Activated naive CD8-positive, alpha-beta T cell (primary cell): ENCODE results near the gene PDE3B.
A peak's percentile ranks its signal among the peaks of the same experiment; 100 is the strongest.
"Not testable (repeated sequence)": the region's sequence is repeated elsewhere in the genome, so short reads cannot be mapped to it uniquely, and the experiment has no call there.

Experiments used
- H3K27ac Mint-ChIP-seq: one replicate; pipeline ENCODE4 v1.8.0; 2021; ENCODE audit warnings: mixed read lengths
- H3K27me3 Mint-ChIP-seq: one replicate; pipeline ENCODE4 v1.8.0; 2021; ENCODE audit warnings: mixed read lengths
- H3K36me3 Mint-ChIP-seq: one replicate; pipeline ENCODE4 v1.8.0; 2021; ENCODE audit warnings: mixed read lengths
- H3K4me1 Mint-ChIP-seq: one replicate; pipeline ENCODE4 v1.8.0; 2021; ENCODE audit warnings: low read depth, mixed read lengths
- H3K4me3 Mint-ChIP-seq: one replicate; pipeline ENCODE4 v1.8.0; 2021; ENCODE audit warnings: mild to moderate bottlenecking, mixed read lengths
- H3K9me3 Mint-ChIP-seq: one replicate; pipeline ENCODE4 v1.8.0; 2021; ENCODE audit warnings: low read depth, mixed read lengths

Gene PDE3B

GRCh38 chr11:14679662-14680061, 36.1 kb downstream of the PDE3B start:
- H3K9me3 Mint-ChIP-seq: peaks cover 13% of the 10 kb centered on the region
- peaks cover 47% of the 10 kb centered on the region for H3K36me3 Mint-ChIP-seq
- no peak overlapping the region for H3K4me3 Mint-ChIP-seq
- no peaks in the 10 kb centered on the region for H3K27me3 Mint-ChIP-seq
- H3K4me1 Mint-ChIP-seq: peaks cover 71% of the 10 kb centered on the region
- peak overlapping the region; percentile 78 for H3K27ac Mint-ChIP-seq

DNA sequence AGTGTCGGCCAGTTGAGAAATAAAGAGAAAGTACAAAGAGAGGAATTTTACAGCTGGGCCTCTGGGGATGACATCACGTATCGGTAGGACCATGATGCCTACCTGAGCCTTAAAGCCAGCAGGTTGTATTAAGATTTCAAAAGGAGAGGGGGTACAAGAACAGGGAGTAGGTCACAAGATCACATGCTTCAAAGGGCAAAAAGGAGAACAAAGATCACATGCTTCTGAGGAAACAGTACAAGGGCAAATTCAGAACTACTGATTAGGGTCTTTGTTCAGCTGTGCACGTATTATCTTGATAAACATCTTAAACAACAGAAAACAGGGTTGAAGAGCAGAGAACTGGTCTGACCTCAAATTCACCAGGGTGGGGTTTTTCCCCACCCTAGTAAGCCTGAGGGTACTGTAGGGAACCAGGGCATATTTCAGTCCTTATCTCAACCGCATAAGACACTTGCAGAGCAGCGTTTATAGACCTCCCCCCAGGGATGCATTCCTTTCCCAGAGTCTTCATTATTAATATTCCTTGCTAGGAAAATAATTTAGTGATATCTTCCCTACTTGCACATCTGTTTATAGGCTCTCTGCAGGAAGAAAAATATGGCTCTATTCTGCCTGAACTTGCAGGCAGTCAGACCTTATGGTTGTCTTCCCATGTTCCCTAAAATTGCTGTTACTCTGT, 40.8 kb downstream of the PDE3B start:
- Mint-ChIP-seq H3K4me3 (peak overlapping the region; percentile 51), H3K27ac (peak overlapping the region; percentile 77), H3K36me3 (peaks cover 33% of the 10 kb centered on the region), H3K4me1 (peaks cover 76% of the 10 kb centered on the region)
- not testable (repeated sequence) for H3K27me3 Mint-ChIP-seq, H3K9me3 Mint-ChIP-seq

GRCh38 chr11:14687456-14687855, 43.9 kb downstream of the PDE3B start:
- Mint-ChIP-seq H3K27ac (no peak overlapping the region), H3K4me3 (no peak overlapping the region), H3K9me3 (peaks cover 10% of the 10 kb centered on the region), H3K27me3 (no peaks in the 10 kb centered on the region), H3K36me3 (peaks cover 28% of the 10 kb centered on the region), H3K4me1 (peaks cover 64% of the 10 kb centered on the region)

DNA sequence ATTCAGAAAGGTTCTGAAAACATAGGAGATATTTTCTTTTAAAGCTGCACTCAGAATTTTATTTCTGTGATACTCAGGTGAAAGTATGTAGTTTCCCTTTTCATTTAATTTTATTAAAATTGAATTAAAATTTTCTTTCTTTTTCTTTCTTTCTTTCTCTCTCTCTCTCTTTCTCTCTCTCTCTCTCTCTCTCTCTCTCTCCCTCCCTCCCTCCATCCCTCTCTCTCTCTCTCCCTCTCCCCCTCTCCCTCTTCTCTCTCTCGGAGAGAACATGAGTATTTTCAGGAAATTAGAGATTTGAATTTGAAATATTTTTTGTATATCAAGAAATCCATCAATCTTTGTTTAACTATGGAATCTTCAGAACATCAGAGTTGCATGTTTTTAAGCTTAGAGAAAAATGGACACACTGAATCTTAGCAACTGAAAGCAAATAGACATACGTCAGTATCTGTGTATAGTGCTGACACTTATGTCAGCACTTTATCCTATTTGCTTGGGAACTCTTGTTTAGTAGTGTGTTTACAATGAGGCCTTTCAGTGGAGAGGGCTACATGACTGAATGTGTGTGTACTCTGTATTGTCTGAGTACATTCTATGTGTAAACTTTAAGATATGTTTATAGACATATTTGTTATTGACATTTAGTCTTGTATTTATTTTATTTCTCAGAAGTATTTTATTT, 44.5 kb downstream of the PDE3B start:
- Mint-ChIP-seq H3K27ac (peak overlapping the region; percentile 70), H3K4me1 (peaks cover 62% of the 10 kb centered on the region), H3K4me3 (peak overlapping the region; percentile 37), H3K9me3 (peaks cover 11% of the 10 kb centered on the region), H3K27me3 (no peaks in the 10 kb centered on the region), H3K36me3 (peaks cover 34% of the 10 kb centered on the region)

- H3K4me3 Mint-ChIP-seq: not testable (repeated sequence)
- Mint-ChIP-seq H3K4me1 (peaks cover 49% of the 10 kb centered on the region), H3K36me3 (peaks cover 51% of the 10 kb centered on the region)
These were observed 52.1 kb downstream of the PDE3B start for GRCh38 chr11:14695656-14696055.

GRCh38 chr11:14698771-14699170, 55.2 kb downstream of the PDE3B start:
- H3K36me3 Mint-ChIP-seq: peaks cover 48% of the 10 kb centered on the region
- no peaks in the 10 kb centered on the region for H3K27me3 Mint-ChIP-seq
- H3K9me3 Mint-ChIP-seq: peaks cover 16% of the 10 kb centered on the region
- peak overlapping the region; percentile 89 for H3K27ac Mint-ChIP-seq
- peaks cover 66% of the 10 kb centered on the region for H3K4me1 Mint-ChIP-seq
- peak overlapping the region; percentile 64 for H3K4me3 Mint-ChIP-seq

More at GRCh38 chr11:14695656-14696055, 52.1 kb downstream of the PDE3B start:
- H3K27ac Mint-ChIP-seq: peak overlapping the region; percentile 79
- not testable (repeated sequence) for H3K27me3 Mint-ChIP-seq
- H3K9me3 Mint-ChIP-seq: peaks cover 16% of the 10 kb centered on the region

- Mint-ChIP-seq H3K9me3 (peaks cover 14% of the 10 kb centered on the region), H3K36me3 (peaks cover 40% of the 10 kb centered on the region), H3K4me3 (peak overlapping the region; percentile 68), H3K27me3 (no peaks in the 10 kb centered on the region), H3K27ac (peak overlapping the region; percentile 64), H3K4me1 (peaks cover 66% of the 10 kb centered on the region)
These were observed 57.0 kb downstream of the PDE3B start for GRCh38 chr11:14700593-14700992.

DNA sequence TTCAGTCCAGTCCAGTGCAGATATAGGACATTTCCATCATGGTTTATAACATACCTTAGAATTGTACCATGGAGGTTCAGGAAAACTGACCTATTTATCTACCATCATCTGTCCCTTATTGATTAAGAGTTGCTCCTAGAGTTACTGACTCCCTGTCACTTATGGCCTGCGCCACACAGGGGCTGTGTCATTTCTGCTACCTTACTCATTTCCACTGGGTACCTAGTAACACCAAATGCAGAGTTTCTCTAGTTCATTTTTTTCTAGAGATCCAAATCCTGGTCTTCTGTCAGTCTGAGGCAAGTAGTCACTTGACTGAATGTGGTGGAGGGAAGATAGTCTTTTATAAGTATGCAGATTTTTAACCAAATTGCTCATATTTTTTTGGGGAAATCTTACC, 59.2 kb downstream of the PDE3B start:
- Mint-ChIP-seq H3K27ac (peak overlapping the region; percentile 50), H3K36me3 (peaks cover 37% of the 10 kb centered on the region), H3K4me3 (no peak overlapping the region), H3K27me3 (no peaks in the 10 kb centered on the region), H3K4me1 (peaks cover 56% of the 10 kb centered on the region), H3K9me3 (peaks cover 25% of the 10 kb centered on the region)

DNA sequence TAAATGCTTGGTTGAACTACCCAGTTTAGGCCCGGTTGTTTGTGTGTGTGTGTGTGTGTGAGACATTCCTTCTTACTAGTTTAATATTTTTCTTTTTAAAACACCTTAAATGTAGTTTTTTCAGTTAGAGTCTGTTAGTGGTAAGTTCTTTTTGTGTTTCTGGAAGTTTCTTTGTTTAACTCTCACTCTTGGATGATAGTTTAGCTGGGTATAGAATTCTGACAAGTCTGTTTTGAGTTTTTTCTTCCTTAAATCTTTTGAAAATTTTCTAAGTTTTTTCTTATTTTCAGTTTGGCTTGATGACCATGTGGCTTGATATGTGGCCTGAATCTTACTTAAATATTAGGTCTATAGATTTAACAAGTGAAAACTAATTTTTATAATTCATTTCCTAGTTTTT, 60.1 kb downstream of the PDE3B start:
- Mint-ChIP-seq H3K27ac (peak overlapping the region; percentile 50), H3K4me1 (peaks cover 54% of the 10 kb centered on the region), H3K36me3 (peaks cover 43% of the 10 kb centered on the region), H3K4me3 (no peak overlapping the region), H3K9me3 (peaks cover 32% of the 10 kb centered on the region), H3K27me3 (no peaks in the 10 kb centered on the region)

GRCh38 chr11:14705067-14705466, 61.5 kb downstream of the PDE3B start:
- Mint-ChIP-seq H3K4me3 (no peak overlapping the region), H3K36me3 (peaks cover 53% of the 10 kb centered on the region), H3K27ac (no peak overlapping the region)

GRCh38 chr11:14713496-14714244, 70.1 kb downstream of the PDE3B start:
- H3K27me3 Mint-ChIP-seq: no peaks in the 10 kb centered on the region
- H3K36me3 Mint-ChIP-seq: peaks cover 27% of the 10 kb centered on the region
- H3K4me3 Mint-ChIP-seq: peak overlapping the region; percentile 71
- H3K4me1 Mint-ChIP-seq: peaks cover 44% of the 10 kb centered on the region
- peaks cover 9% of the 10 kb centered on the region for H3K9me3 Mint-ChIP-seq
- H3K27ac Mint-ChIP-seq: peak overlapping the region; percentile 93

More at GRCh38 chr11:14705067-14705466, 61.5 kb downstream of the PDE3B start:
- Mint-ChIP-seq H3K4me1 (peaks cover 54% of the 10 kb centered on the region), H3K27me3 (no peaks in the 10 kb centered on the region), H3K9me3 (peaks cover 38% of the 10 kb centered on the region)

DNA sequence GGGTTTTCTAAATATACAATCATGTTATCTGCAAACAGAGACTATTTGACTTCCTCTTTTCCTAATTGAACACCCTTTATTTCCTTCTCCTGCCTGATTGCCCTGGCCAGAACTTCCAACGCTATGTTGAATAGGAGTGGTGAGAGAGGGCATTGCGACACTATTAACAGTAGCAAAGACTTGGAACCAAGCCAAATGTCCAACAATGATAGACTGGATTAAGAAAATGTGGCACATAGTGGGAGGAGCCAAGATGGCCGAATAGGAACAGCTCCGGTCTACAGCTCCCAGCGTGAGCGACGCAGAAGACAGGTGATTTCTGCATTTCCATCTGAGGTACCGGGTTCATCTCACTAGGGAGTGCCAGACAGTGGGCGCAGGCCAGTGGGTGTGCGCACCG, 72.1 kb downstream of the PDE3B start:
- H3K9me3 Mint-ChIP-seq, H3K27me3 Mint-ChIP-seq, H3K4me3 Mint-ChIP-seq: not testable (repeated sequence)
- H3K4me1 Mint-ChIP-seq: peaks cover 28% of the 10 kb centered on the region
- H3K27ac Mint-ChIP-seq: peak overlapping the region; percentile 76
- peaks cover 13% of the 10 kb centered on the region for H3K36me3 Mint-ChIP-seq

DNA sequence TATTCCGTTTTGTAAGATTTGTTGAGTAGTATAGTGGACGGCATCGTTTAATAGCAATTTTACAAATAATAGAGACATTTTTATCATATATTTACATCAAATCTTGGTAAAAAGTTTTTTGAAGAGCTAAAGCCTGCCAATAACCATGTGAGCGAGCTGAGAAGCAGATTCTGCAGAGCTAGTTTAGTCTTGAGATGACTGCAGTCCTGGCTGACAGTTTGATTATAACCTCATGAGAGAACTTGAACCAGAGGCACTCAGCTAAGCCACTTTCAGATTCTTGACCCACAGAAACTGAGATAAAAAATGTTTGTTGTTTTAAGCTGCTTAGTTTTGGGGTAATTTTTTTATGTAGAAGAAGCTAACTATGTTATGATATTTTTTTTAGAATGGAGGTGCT, 78.9 kb downstream of the PDE3B start:
- H3K27ac Mint-ChIP-seq: no peak overlapping the region
- H3K4me1 Mint-ChIP-seq: peaks cover 29% of the 10 kb centered on the region
- no peak overlapping the region for H3K4me3 Mint-ChIP-seq
- peaks cover 9% of the 10 kb centered on the region for H3K36me3 Mint-ChIP-seq
- no peaks in the 10 kb centered on the region for H3K27me3 Mint-ChIP-seq
- no peaks in the 10 kb centered on the region for H3K9me3 Mint-ChIP-seq

- H3K27ac Mint-ChIP-seq: no peak overlapping the region
- peaks cover 14% of the 10 kb centered on the region for H3K36me3 Mint-ChIP-seq
- no peaks in the 10 kb centered on the region for H3K9me3 Mint-ChIP-seq
These were observed 81.5 kb downstream of the PDE3B start for GRCh38 chr11:14725150-14725549.

GRCh38 chr11:14727215-14727614, 83.6 kb downstream of the PDE3B start:
- Mint-ChIP-seq H3K36me3 (peaks cover 18% of the 10 kb centered on the region), H3K27me3 (no peaks in the 10 kb centered on the region), H3K4me3 (no peak overlapping the region), H3K27ac (peak overlapping the region; percentile 91), H3K9me3 (no peaks in the 10 kb centered on the region), H3K4me1 (peaks cover 66% of the 10 kb centered on the region)

More at GRCh38 chr11:14725150-14725549, 81.5 kb downstream of the PDE3B start:
- H3K4me3 Mint-ChIP-seq: no peak overlapping the region
- peaks cover 53% of the 10 kb centered on the region for H3K4me1 Mint-ChIP-seq
- H3K27me3 Mint-ChIP-seq: no peaks in the 10 kb centered on the region
